ENCODE measurements around the gene ACVR1B. TPM values are rescaled to one million over a fixed set of nuclear protein-coding genes. Genes with fewer than 3 reads are reported as not detected.

The ACVR1B gene
- total RNA-seq, 1 donor from 2014 or later, result 8.5 TPM

DNA sequence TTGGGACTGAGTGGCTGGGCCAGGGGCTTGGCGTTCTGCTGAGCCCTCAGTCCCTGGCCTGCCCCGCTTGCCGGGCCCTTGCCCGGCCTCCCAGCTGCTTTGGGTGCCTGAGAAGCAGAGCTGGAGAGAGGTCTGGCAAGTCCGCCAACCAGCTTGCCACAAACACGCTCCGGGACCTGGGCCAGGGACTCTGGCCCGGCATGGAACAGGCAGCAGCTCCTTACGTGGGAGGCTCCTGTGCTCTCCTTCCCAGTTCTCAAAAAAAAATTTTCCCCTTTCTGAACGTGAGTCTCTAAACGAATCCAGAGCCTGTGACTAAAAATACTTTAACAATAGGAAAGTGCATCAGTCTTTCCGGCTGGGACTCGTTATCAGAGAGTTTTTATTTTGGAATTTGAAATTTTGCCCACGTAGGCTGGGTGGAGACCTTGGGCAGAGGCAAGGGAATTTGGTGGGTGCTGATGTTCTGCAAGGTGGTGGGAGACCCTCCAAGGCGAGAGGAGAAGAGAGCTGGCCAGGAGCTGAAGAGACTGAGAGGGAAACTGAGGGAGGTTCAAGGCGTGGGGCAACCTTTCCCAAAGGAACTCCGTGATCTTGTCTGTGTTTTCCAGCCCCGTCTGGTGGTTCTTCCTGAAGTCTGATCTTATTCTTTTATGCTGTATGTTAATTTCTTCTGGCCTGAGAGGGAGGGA is 92.9 kb downstream of the ACVR1B start:
- intact Hi-C loops (cut with micrococcal nuclease), result no loop called here
- H3K4me3 ChIP-seq, result peak overlapping the region; percentile 65
- TF ChIP-seq, protein P1, sequence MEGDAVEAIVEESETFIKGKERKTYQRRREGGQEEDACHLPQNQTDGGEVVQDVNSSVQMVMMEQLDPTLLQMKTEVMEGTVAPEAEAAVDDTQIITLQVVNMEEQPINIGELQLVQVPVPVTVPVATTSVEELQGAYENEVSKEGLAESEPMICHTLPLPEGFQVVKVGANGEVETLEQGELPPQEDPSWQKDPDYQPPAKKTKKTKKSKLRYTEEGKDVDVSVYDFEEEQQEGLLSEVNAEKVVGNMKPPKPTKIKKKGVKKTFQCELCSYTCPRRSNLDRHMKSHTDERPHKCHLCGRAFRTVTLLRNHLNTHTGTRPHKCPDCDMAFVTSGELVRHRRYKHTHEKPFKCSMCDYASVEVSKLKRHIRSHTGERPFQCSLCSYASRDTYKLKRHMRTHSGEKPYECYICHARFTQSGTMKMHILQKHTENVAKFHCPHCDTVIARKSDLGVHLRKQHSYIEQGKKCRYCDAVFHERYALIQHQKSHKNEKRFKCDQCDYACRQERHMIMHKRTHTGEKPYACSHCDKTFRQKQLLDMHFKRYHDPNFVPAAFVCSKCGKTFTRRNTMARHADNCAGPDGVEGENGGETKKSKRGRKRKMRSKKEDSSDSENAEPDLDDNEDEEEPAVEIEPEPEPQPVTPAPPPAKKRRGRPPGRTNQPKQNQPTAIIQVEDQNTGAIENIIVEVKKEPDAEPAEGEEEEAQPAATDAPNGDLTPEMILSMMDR (IDR thresholded peaks at IDR 0.05; ENCODE audit: borderline replicate concordance), result no peak
- no peaks in the 10 kb centered on the region for H3K27me3 ChIP-seq (ENCODE audit: low read depth)
- DNase-seq, result peak; percentile 87
- H3K27ac ChIP-seq (replicated peaks), result peak overlapping the region; percentile 96
- no peaks in the 10 kb centered on the region for H3K9me3 ChIP-seq (replicated peaks)
- peaks cover 100% of the 10 kb centered on the region for H3K4me1 ChIP-seq
- H3K36me3 ChIP-seq, result no peaks in the 10 kb centered on the region

DNA sequence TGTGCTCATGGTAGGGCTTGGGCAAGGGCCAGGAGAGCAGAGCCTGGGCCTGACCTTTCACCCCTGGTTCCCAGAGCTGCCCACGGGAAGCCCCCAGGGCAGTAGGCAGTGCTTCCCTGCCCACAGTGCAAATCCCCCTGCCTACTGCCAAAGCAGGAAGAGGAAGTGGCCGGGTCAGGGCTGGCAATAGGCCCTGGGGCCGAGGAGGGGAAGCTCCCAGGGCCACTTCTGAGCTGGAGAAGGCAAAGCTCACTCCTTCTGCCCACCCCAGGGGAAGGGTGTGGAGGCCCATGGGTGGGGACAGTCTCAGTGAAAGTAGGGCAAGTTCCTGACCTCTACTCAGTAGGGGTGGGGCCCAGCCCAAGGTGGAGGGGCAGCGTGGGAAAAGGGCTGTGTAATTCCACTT is 94.3 kb downstream of the ACVR1B start:
- intact Hi-C loops (cut with micrococcal nuclease), result no loop called here

More for the DNA sequence above, 94.3 kb downstream of the ACVR1B start:
- TF ChIP-seq, protein P1 (IDR thresholded peaks at IDR 0.05; ENCODE audit: borderline replicate concordance), result no peak
- Histone ChIP-seq H3K36me3 (no peaks in the 10 kb centered on the region), H3K9me3 (replicated peaks) (no peaks in the 10 kb centered on the region), H3K27me3 (ENCODE audit: low read depth) (no peaks in the 10 kb centered on the region), H3K4me3 (peak overlapping the region; percentile 65), H3K4me1 (peaks cover 100% of the 10 kb centered on the region), H3K27ac (replicated peaks) (peak overlapping the region; percentile 96)
- no peak for DNase-seq

Other genes with a start within 250 kb of the ACVR1B start
- gene FIGNL2, start 103.0 kb upstream of the ACVR1B start, total RNA-seq, result 0.30 TPM
- not detected for gene ANKRD33, start 63.6 kb upstream of the ACVR1B start, total RNA-seq
- 36.9 TPM for gene ACVRL1, start 44.2 kb upstream of the ACVR1B start, total RNA-seq
- 20.0 TPM for gene TAMALIN, start 55.2 kb downstream of the ACVR1B start, total RNA-seq
- gene NR4A1, start 99.7 kb downstream of the ACVR1B start, total RNA-seq, result 55.5 TPM
- gene ATG101, start 118.3 kb downstream of the ACVR1B start, total RNA-seq, result 23.8 TPM
- 0.30 TPM for gene SMIM41, start 128.0 kb downstream of the ACVR1B start, total RNA-seq
- not detected for gene KRT80, start 240.3 kb downstream of the ACVR1B start, total RNA-seq

All from left ventricle myocardium inferior (tissue), 1 donor.